Fibroblast of villous mesenchyme (primary cell): ENCODE measurements around the gene FBH1. TPM values are rescaled to one million over a fixed set of nuclear protein-coding genes. Genes with fewer than 3 reads are reported as not detected.
A peak's percentile ranks its signal among the peaks of the same experiment; 100 is the strongest.

Experiments used
- DNase-seq: peaks from one replicate; pipeline ENCODE4 v3.0.0-alpha.2; 2010; ENCODE audit warnings: low read depth
- H3K4me3 ChIP-seq: 2 replicates; pipeline ENCODE4 v1.5.1; 2011; ENCODE audit warnings: low read depth, mild to moderate bottlenecking, low read length
- total RNA-seq: library from RNA; depleted of rRNA; stranded (reverse); fragments of >200 nt; gene quantifications from 2 replicates; pipeline ENCODE4 v1.2.3, GENCODE V29; 2012
- TF ChIP-seq, protein P1 (sequence below): IDR thresholded peaks from 2 replicates; pipeline ENCODE4 v1.5.1; 2012; ENCODE audit warnings: low read depth, mild to moderate bottlenecking, low read length; ENCODE audit not compliant: insufficient read depth

Gene FBH1
- total RNA-seq, 1 donor, result 91.5 TPM

DNA sequence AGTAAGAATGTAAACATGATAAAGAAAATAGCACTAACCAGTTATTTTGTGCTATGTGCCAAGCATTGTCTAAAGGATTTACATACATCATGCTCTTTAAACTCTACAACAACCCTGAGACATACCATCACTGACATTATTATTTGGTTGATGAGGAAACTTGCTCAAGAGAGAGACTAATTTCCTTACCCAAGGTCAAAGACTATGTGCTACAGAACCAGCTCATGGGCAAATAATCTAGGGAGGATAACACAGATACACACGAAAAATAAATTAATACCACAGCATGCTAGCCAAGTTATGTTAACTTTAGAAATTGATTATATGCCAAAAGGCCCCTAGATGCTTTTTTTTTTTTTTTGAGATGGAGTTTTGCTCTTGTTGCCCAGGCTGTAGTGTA is 3.0 kb upstream of the FBH1 start:
- TF ChIP-seq, protein P1, sequence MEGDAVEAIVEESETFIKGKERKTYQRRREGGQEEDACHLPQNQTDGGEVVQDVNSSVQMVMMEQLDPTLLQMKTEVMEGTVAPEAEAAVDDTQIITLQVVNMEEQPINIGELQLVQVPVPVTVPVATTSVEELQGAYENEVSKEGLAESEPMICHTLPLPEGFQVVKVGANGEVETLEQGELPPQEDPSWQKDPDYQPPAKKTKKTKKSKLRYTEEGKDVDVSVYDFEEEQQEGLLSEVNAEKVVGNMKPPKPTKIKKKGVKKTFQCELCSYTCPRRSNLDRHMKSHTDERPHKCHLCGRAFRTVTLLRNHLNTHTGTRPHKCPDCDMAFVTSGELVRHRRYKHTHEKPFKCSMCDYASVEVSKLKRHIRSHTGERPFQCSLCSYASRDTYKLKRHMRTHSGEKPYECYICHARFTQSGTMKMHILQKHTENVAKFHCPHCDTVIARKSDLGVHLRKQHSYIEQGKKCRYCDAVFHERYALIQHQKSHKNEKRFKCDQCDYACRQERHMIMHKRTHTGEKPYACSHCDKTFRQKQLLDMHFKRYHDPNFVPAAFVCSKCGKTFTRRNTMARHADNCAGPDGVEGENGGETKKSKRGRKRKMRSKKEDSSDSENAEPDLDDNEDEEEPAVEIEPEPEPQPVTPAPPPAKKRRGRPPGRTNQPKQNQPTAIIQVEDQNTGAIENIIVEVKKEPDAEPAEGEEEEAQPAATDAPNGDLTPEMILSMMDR, result no peak
- H3K4me3 ChIP-seq, result no peak overlapping the region
- DNase-seq, result peak; percentile 36

GRCh38 chr10:5887641-5888040 is 2.4 kb upstream of the FBH1 start:
- H3K4me3 ChIP-seq, result no peak overlapping the region
- TF ChIP-seq, protein P1, result no peak

DNA sequence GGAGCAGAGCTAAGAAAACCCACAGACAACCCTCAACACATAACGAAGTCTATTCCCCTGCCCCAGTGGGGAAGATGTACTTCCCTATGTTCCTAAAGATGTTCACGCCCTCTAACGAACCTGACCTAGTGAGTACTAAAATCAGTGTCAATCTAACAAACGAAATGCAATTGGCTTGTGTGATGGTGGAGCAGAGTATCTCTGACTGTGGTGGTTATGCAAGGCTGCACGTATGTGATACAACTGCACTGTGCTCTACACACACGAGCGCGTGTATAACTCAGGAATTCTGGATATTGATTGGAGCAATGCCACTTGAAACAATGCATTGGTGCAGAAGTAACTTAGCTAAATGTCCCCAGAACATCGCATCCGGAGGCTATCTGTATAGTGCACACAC is 1.7 kb upstream of the FBH1 start:
- H3K4me3 ChIP-seq, result peak overlapping the region; percentile 72
- TF ChIP-seq, protein P1, result no peak
- DNase-seq, result peak; percentile 42

More at GRCh38 chr10:5887641-5888040, 2.4 kb upstream of the FBH1 start:
- no peak for DNase-seq

GRCh38 chr10:5888843-5889623 is 1.0 kb upstream of the FBH1 start:
- TF ChIP-seq, protein P1, result no peak
- peak overlapping the region; percentile 72 for H3K4me3 ChIP-seq
- DNase-seq, result peak; percentile 30

GRCh38 chr10:5890452-5890915 is 441 bp downstream of the FBH1 start:
- H3K4me3 ChIP-seq, result peak overlapping the region; percentile 88
- TF ChIP-seq, protein P1, result no peak
- peak; percentile 21 for DNase-seq

- peak; percentile 44 for DNase-seq
- H3K4me3 ChIP-seq, result peak overlapping the region; percentile 88
- TF ChIP-seq, protein P1, result no peak
These were observed 966 bp downstream of the FBH1 start for GRCh38 chr10:5891009-5891408.

GRCh38 chr10:5892007-5892406 is 2.0 kb downstream of the FBH1 start:
- TF ChIP-seq, protein P1, result no peak
- peak; percentile 33 for DNase-seq
- H3K4me3 ChIP-seq, result no peak overlapping the region
